Measurements from ENCODE around the gene LIN9.

The LIN9 gene

GRCh38 chr1:226327761-226328162 is 18.8 kb upstream of the LIN9 start:
- Mint-ChIP-seq H3K9me3 (no peaks in the 10 kb centered on the region), H3K36me3 (ENCODE audit: low read depth) (no peaks in the 10 kb centered on the region), H3K27ac (peak overlapping the region; percentile 59), H3K4me3 (no peak overlapping the region), H3K4me1 (peaks cover 16% of the 10 kb centered on the region), H3K27me3 (ENCODE audit: low read depth, poor library complexity) (peaks cover 14% of the 10 kb centered on the region)
- DNase-seq: no peak
- no peak for TF ChIP-seq CTCF (IDR thresholded peaks at IDR 0.05)

- DNase-seq: no peak
- Mint-ChIP-seq H3K36me3 (ENCODE audit: low read depth) (no peaks in the 10 kb centered on the region), H3K9me3 (peaks cover 8% of the 10 kb centered on the region), H3K4me3 (no peak overlapping the region), H3K4me1 (peaks cover 16% of the 10 kb centered on the region), H3K27me3 (ENCODE audit: low read depth, poor library complexity) (peaks cover 11% of the 10 kb centered on the region), H3K27ac (no peak overlapping the region)
- TF ChIP-seq CTCF (IDR thresholded peaks at IDR 0.05): no peak
These were observed 16.2 kb upstream of the LIN9 start for GRCh38 chr1:226325178-226325577.

GRCh38 chr1:226324479-226324878 is 15.5 kb upstream of the LIN9 start:
- no peaks in the 10 kb centered on the region for H3K36me3 Mint-ChIP-seq (ENCODE audit: low read depth)
- H3K9me3 Mint-ChIP-seq: peaks cover 11% of the 10 kb centered on the region
- TF ChIP-seq CTCF (IDR thresholded peaks at IDR 0.05): no peak
- H3K27ac Mint-ChIP-seq: no peak overlapping the region
- DNase-seq: no peak
- H3K4me1 Mint-ChIP-seq: peaks cover 16% of the 10 kb centered on the region
- no peak overlapping the region for H3K4me3 Mint-ChIP-seq
- peaks cover 11% of the 10 kb centered on the region for H3K27me3 Mint-ChIP-seq (ENCODE audit: low read depth, poor library complexity)

GRCh38 chr1:226322986-226323385 is 14.0 kb upstream of the LIN9 start:
- no peak overlapping the region for H3K27ac Mint-ChIP-seq
- H3K4me1 Mint-ChIP-seq: peaks cover 16% of the 10 kb centered on the region
- peaks cover 11% of the 10 kb centered on the region for H3K9me3 Mint-ChIP-seq
- no peak for TF ChIP-seq CTCF (IDR thresholded peaks at IDR 0.05)
- no peak overlapping the region for H3K4me3 Mint-ChIP-seq
- no peak for DNase-seq
- H3K36me3 Mint-ChIP-seq (ENCODE audit: low read depth): no peaks in the 10 kb centered on the region
- H3K27me3 Mint-ChIP-seq (ENCODE audit: low read depth, poor library complexity): peaks cover 12% of the 10 kb centered on the region

- no peaks in the 10 kb centered on the region for H3K36me3 Mint-ChIP-seq (ENCODE audit: low read depth)
- H3K9me3 Mint-ChIP-seq: peaks cover 11% of the 10 kb centered on the region
- no peak for DNase-seq
- no peak overlapping the region for H3K27ac Mint-ChIP-seq
- H3K4me1 Mint-ChIP-seq: no peaks in the 10 kb centered on the region
- no peak for TF ChIP-seq CTCF (IDR thresholded peaks at IDR 0.05)
- peaks cover 7% of the 10 kb centered on the region for H3K27me3 Mint-ChIP-seq (ENCODE audit: low read depth, poor library complexity)
- no peak overlapping the region for H3K4me3 Mint-ChIP-seq
These were observed 12.0 kb upstream of the LIN9 start for GRCh38 chr1:226320930-226321329.

GRCh38 chr1:226318471-226318870 is 9.5 kb upstream of the LIN9 start:
- DNase-seq: no peak
- no peaks in the 10 kb centered on the region for H3K36me3 Mint-ChIP-seq (ENCODE audit: low read depth)
- H3K4me3 Mint-ChIP-seq: no peak overlapping the region
- peaks cover under 1% of the 10 kb centered on the region for H3K4me1 Mint-ChIP-seq
- peaks cover 15% of the 10 kb centered on the region for H3K9me3 Mint-ChIP-seq
- TF ChIP-seq CTCF (IDR thresholded peaks at IDR 0.05): no peak
- peaks cover 4% of the 10 kb centered on the region for H3K27me3 Mint-ChIP-seq (ENCODE audit: low read depth, poor library complexity)
- no peak overlapping the region for H3K27ac Mint-ChIP-seq

Measured in nephron progenitor cell (in vitro differentiated cells).